Upper lobe of left lung (tissue), 6 donors: ENCODE data around the gene C2orf81. TPM values are rescaled to one million over a fixed set of nuclear protein-coding genes. Genes with fewer than 3 reads are reported as not detected.

ENCODE experiments used
- ATAC-seq, 2 donors: fragments of 200-7000 bp; cut with Tn5 transposase; one replicate each; pipeline ENCODE4 v1.9.1; 2022; ENCODE audit warnings: mild to moderate bottlenecking in 2 of 2, moderate library complexity in 2 of 2; ENCODE audit not compliant: low FRiP score in 2 of 2
- DNase-seq, 2 donors: peaks; one replicate each; pipeline ENCODE4 v3.0.0-alpha.2; 2019 to 2020
- H3K27ac ChIP-seq, 4 donors: fragments of 200-600 bp; sonication (generic); one replicate each; pipeline ENCODE4 v1.5.1; 2016 to 2019
- H3K27me3 ChIP-seq, 4 donors: fragments of 200-600 bp; sonication (generic); one replicate each; pipeline ENCODE4 v1.5.1; 2017 to 2019
- H3K36me3 ChIP-seq, 4 donors: fragments of 200-600 bp; sonication (generic); one replicate each; pipeline ENCODE4 v1.5.1; 2016 to 2019
- H3K4me1 ChIP-seq, 4 donors: fragments of 200-600 bp; sonication (generic); one replicate each; pipeline ENCODE4 v1.5.1; 2018 to 2019
- H3K4me3 ChIP-seq, 4 donors: fragments of 200-600 bp; sonication (generic); one replicate each; pipeline ENCODE4 v1.5.1; 2017 to 2019; ENCODE audit warnings: mild to moderate bottlenecking in 2 of 4, moderate library complexity in 1 of 4
- H3K9me3 ChIP-seq, 4 donors: fragments of 200-600 bp; sonication (generic); one replicate each; pipeline ENCODE4 v1.5.1; 2018 to 2019
- CTCF ChIP-seq, 6 experiments: fragments of 450-650 bp in 4 of 6; fragments of 200-600 bp in 2 of 6; sonication (generic) in 2 of 6; IDR thresholded peaks; one replicate each; pipeline ENCODE4 v1.5.1; 2016 to 2019; ENCODE audit warnings: antibody characterized with exemption in 6 of 6
- EP300 ChIP-seq, 4 donors: sonication (generic); formaldehyde crosslinking; IDR thresholded peaks; one replicate each; pipeline ENCODE4 v1.5.1; 2017; ENCODE audit warnings: antibody characterized with exemption in 4 of 4, control low read depth in 2 of 4
- POLR2A ChIP-seq, 4 donors: fragments of 450-650 bp; IDR thresholded peaks; one replicate each; pipeline ENCODE4 v1.5.1; 2016 to 2017; ENCODE audit warnings: antibody characterized with exemption in 4 of 4, mild to moderate bottlenecking in 2 of 4
- POLR2AphosphoS5 ChIP-seq, 2 donors: sonication (generic); formaldehyde crosslinking; IDR thresholded peaks; one replicate each; pipeline ENCODE4 v1.5.1; 2017; ENCODE audit warnings: antibody characterized with exemption in 2 of 2
- WGBS, 2 donors: methylation state at CpG; one replicate each; pipeline ENCODE4 v1.1.5; 2017 to 2018; 5-methylcytosine and 5-hydroxymethylcytosine counted together
- total RNA-seq, 6 donors: library from RNA; depleted of rRNA in 4 of 6; stranded (reverse); fragments of >200 nt in 4 of 6; gene quantifications; one replicate each; pipeline versions ENCODE4 v1.1.0 to v1.2.1, GENCODE V29; 2016 to 2021
- donor health status: DM: no; HTN: no; CAD: no; lungs with moderate emphysema.
- donor health status: DM: no; HTN: yes; CAD: no; lungs with severe emphysema.

Gene C2orf81
- total RNA-seq, 6 donors from 2014 or later: 2.6 to 12.3 (median 5.7) TPM

- ATAC-seq: peak; percentile 53 to 88
- Histone ChIP-seq H3K4me1 (peaks cover 9 to 27% (median 19%) of the 10 kb centered on the region in 4 donors), H3K27ac (peak overlapping the region in 2 of 4 donors; percentile 13 to 26), H3K4me3 (peak overlapping the region in 3 of 4 donors; percentile 21 to 35 (median 24)), H3K36me3 (peaks cover 19 to 54% (median 38%) of the 10 kb centered on the region in 4 donors), H3K9me3 (no peaks in the 10 kb centered on the region), H3K27me3 (no peaks in the 10 kb centered on the region)
- peak; percentile 69 to 70 for DNase-seq
- 68 to 78% methylated on average over 12 to 18 of the region's 19 CpGs for WGBS, 2 donors
- TF ChIP-seq EP300 (IDR thresholded peaks at IDR 0.05) (no peak), POLR2A (IDR thresholded peaks at IDR 0.05) (no peak), POLR2AphosphoS5 (IDR thresholded peaks at IDR 0.05) (no peak), CTCF (IDR thresholded peaks at IDR 0.05) (no peak)
These were observed 46.8 kb downstream of the C2orf81 start for GRCh38 chr2:74374509-74375205.

- TF ChIP-seq EP300 (IDR thresholded peaks at IDR 0.05) (no peak), POLR2AphosphoS5 (IDR thresholded peaks at IDR 0.05) (no peak), CTCF (IDR thresholded peaks at IDR 0.05) (no peak), POLR2A (IDR thresholded peaks at IDR 0.05) (no peak)
- Histone ChIP-seq H3K27me3 (no peaks in the 10 kb centered on the region), H3K4me1 (peaks cover 3 to 20% (median 13%) of the 10 kb centered on the region in 4 donors), H3K27ac (peak overlapping the region in 2 of 4 donors; percentile 13 to 26), H3K9me3 (no peaks in the 10 kb centered on the region), H3K4me3 (peak overlapping the region in 3 of 4 donors; percentile 21 to 35 (median 24)), H3K36me3 (peaks cover 24 to 61% (median 45%) of the 10 kb centered on the region in 4 donors)
- WGBS, 2 donors: 80 to 85% methylated on average over 6 to 8 of the region's 8 CpGs
- DNase-seq (no peak), ATAC-seq (no peak)
These were observed 47.4 kb downstream of the C2orf81 start for GRCh38 chr2:74373985-74374384.

GRCh38 chr2:74373221-74373676, 48.2 kb downstream of the C2orf81 start:
- WGBS, 2 donors: 47 to 63% methylated on average over 5 of the region's 5 CpGs
- peaks cover 3 to 16% (median 11%) of the 10 kb centered on the region in 4 donors for H3K4me1 ChIP-seq
- DNase-seq (peak in 1 of 2 donors; percentile 86), ATAC-seq (peak; percentile 48 to 67)
- H3K9me3 ChIP-seq: no peaks in the 10 kb centered on the region
- TF ChIP-seq EP300 (IDR thresholded peaks at IDR 0.05): no peak
- TF ChIP-seq CTCF (IDR thresholded peaks at IDR 0.05): no peak
- no peak for TF ChIP-seq POLR2A (IDR thresholded peaks at IDR 0.05)
- TF ChIP-seq POLR2AphosphoS5 (IDR thresholded peaks at IDR 0.05): no peak
- H3K4me3 ChIP-seq: no peak overlapping the region
- no peaks in the 10 kb centered on the region for H3K27me3 ChIP-seq
- peak overlapping the region in 2 of 4 donors; percentile 13 to 26 for H3K27ac ChIP-seq
- H3K36me3 ChIP-seq: peaks cover 31 to 69% (median 52%) of the 10 kb centered on the region in 4 donors

- ATAC-seq (no peak), DNase-seq (no peak)
- Histone ChIP-seq H3K27ac (no peak overlapping the region), H3K27me3 (no peaks in the 10 kb centered on the region), H3K4me1 (peaks cover 3 to 16% (median 11%) of the 10 kb centered on the region in 4 donors), H3K4me3 (no peak overlapping the region), H3K9me3 (no peaks in the 10 kb centered on the region), H3K36me3 (peaks cover 34 to 69% (median 55%) of the 10 kb centered on the region in 4 donors)
- 86% methylated on average over 6 of the region's 6 CpGs for WGBS, 2 donors
- no peak for TF ChIP-seq POLR2AphosphoS5 (IDR thresholded peaks at IDR 0.05)
- TF ChIP-seq CTCF (IDR thresholded peaks at IDR 0.05): no peak
- TF ChIP-seq EP300 (IDR thresholded peaks at IDR 0.05): no peak
- no peak for TF ChIP-seq POLR2A (IDR thresholded peaks at IDR 0.05)
These were observed 48.7 kb downstream of the C2orf81 start for GRCh38 chr2:74372674-74373073.
